Mesenchymal stem cell (in vitro differentiated cells and primary cell): ENCODE results near the gene RNF215.

Experiments
- DNase-seq: peaks from one replicate; pipeline ENCODE4 v3.0.0-alpha.2; 2013
- H2AFZ ChIP-seq: one replicate; pipeline ENCODE4 v1.6.1; 2013; ENCODE audit warnings: low read depth, mild to moderate bottlenecking, control low read depth, inconsistent platforms, low read length, moderate library complexity
- H2AK5ac ChIP-seq: 2 replicates; pipeline ENCODE4 v1.6.1; 2013; ENCODE audit warnings: low read length, moderate library complexity, mild to moderate bottlenecking, inconsistent platforms; ENCODE audit not compliant: severe bottlenecking
- H2BK120ac ChIP-seq: one replicate; pipeline ENCODE4 v1.6.1; 2013; ENCODE audit warnings: low read depth, mild to moderate bottlenecking, inconsistent platforms, low read length, moderate library complexity
- H2BK12ac ChIP-seq, 2 experiments: one replicate each; pipeline ENCODE4 v1.6.1; 2013; ENCODE audit warnings: inconsistent platforms in 2 of 2, low read length in 2 of 2, mild to moderate bottlenecking in 2 of 2, moderate library complexity in 2 of 2, control low read depth in 1 of 2
- H2BK15ac ChIP-seq: one replicate; pipeline ENCODE4 v1.6.1; 2013; ENCODE audit warnings: mild to moderate bottlenecking, low read depth, inconsistent platforms; ENCODE audit not compliant: poor library complexity, severe bottlenecking
- H2BK5ac ChIP-seq: 2 replicates; pipeline ENCODE4 v1.6.1; 2013; ENCODE audit warnings: low read depth, mild to moderate bottlenecking, low read length, control low read depth, inconsistent platforms; ENCODE audit not compliant: poor library complexity, severe bottlenecking
- H3K14ac ChIP-seq, 2 experiments: one replicate each; pipeline ENCODE4 v1.6.1; 2013; ENCODE audit warnings: inconsistent platforms in 2 of 2, low read length in 2 of 2, control low read depth in 1 of 2, mild to moderate bottlenecking in 1 of 2, moderate library complexity in 1 of 2
- H3K18ac ChIP-seq, 2 experiments: one replicate each; pipeline ENCODE4 v1.6.1; 2013; ENCODE audit warnings: inconsistent platforms in 2 of 2, low read length in 2 of 2, control low read depth in 1 of 2, low read depth in 1 of 2, mild to moderate bottlenecking in 1 of 2
- H3K23ac ChIP-seq, 2 experiments: one replicate each; pipeline ENCODE4 v1.6.1; 2013; ENCODE audit warnings: inconsistent platforms in 2 of 2, low read length in 2 of 2, mild to moderate bottlenecking in 2 of 2, moderate library complexity in 2 of 2, control low read depth in 1 of 2
- H3K27ac ChIP-seq: 2 replicates; pipeline ENCODE4 v1.5.1; 2013; ENCODE audit warnings: mild to moderate bottlenecking, moderate library complexity, low read length, control low read depth, inconsistent platforms; ENCODE audit not compliant: poor library complexity, severe bottlenecking
- H3K27me3 ChIP-seq, 2 experiments: 2 replicates each; pipeline versions ENCODE4 v1.6.1 to v1.7.0; 2013; ENCODE audit warnings: low read length in 2 of 2, mild to moderate bottlenecking in 2 of 2, moderate library complexity in 2 of 2, control low read depth in 1 of 2, inconsistent platforms in 1 of 2; ENCODE audit not compliant: control insufficient read depth in 1 of 2, insufficient read depth in 1 of 2
- H3K36me3 ChIP-seq, 2 experiments: 2 replicates each; pipeline versions ENCODE4 v1.6.1 to v1.7.0; 2013; ENCODE audit warnings: low read length in 2 of 2, control low read depth in 1 of 2, inconsistent platforms in 1 of 2, low read depth in 1 of 2, mild to moderate bottlenecking in 1 of 2; ENCODE audit not compliant: insufficient read depth in 2 of 2, control insufficient read depth in 1 of 2
- H3K4ac ChIP-seq, 2 experiments: one replicate each; pipeline ENCODE4 v1.6.1; 2013; ENCODE audit warnings: inconsistent platforms in 2 of 2, low read length in 2 of 2, mild to moderate bottlenecking in 2 of 2, moderate library complexity in 2 of 2, control low read depth in 1 of 2, low read depth in 1 of 2
- H3K4me1 ChIP-seq: 2 replicates; pipeline ENCODE4 v1.6.1; 2013; ENCODE audit warnings: low read depth, low read length, control low read depth; ENCODE audit not compliant: control insufficient read depth, insufficient read depth
- H3K4me2 ChIP-seq: 2 replicates; pipeline ENCODE4 v1.6.1; 2013; ENCODE audit warnings: low read length, mild to moderate bottlenecking, inconsistent platforms; ENCODE audit not compliant: poor library complexity, severe bottlenecking
- H3K4me3 ChIP-seq, 2 experiments: 2 replicates each; pipeline versions ENCODE4 v1.5.1 to v1.7.0; 2013; ENCODE audit warnings: low read length in 2 of 2, mild to moderate bottlenecking in 2 of 2, control low read depth in 1 of 2, low read depth in 1 of 2; ENCODE audit not compliant: insufficient read depth in 1 of 2
- H3K79me1 ChIP-seq: replicated peaks from 2 replicates; pipeline ENCODE4 v1.6.1; 2013; ENCODE audit warnings: mild to moderate bottlenecking, control low read depth, low read length, inconsistent platforms; ENCODE audit not compliant: poor library complexity, severe bottlenecking
- H3K9ac ChIP-seq: 2 replicates; pipeline ENCODE4 v1.7.0; 2013; ENCODE audit warnings: mild to moderate bottlenecking, low read length, moderate library complexity
- H3K9me3 ChIP-seq: 2 replicates; pipeline ENCODE4 v1.7.0; 2013; ENCODE audit warnings: mild to moderate bottlenecking, low read length; ENCODE audit not compliant: control insufficient read depth
- H4K8ac ChIP-seq: one replicate; pipeline ENCODE4 v1.6.1; 2013; ENCODE audit warnings: inconsistent platforms, mild to moderate bottlenecking, low read length, moderate library complexity
- H4K91ac ChIP-seq: one replicate; pipeline ENCODE4 v1.6.1; 2013; ENCODE audit warnings: mild to moderate bottlenecking, low read length, inconsistent platforms
- WGBS: methylation state at CpG from one replicate; pipeline ENCODE4 v1.1.7; 2013; ENCODE audit warnings: mixed read lengths; 5-methylcytosine and 5-hydroxymethylcytosine counted together

The RNF215 gene

GRCh38 chr22:30433773-30434172, 46.6 kb upstream of the RNF215 start:
- Histone ChIP-seq H3K4ac (no peak overlapping the region), H3K4me2 (no peak overlapping the region)
- 89% methylated on average over 1 of the region's 1 CpG for WGBS

GRCh38 chr22:30433227-30433626, 46.0 kb upstream of the RNF215 start:
- Histone ChIP-seq H2BK5ac (no peak overlapping the region), H3K36me3 (peaks cover 0 to 15% of the 10 kb centered on the region in 2 experiments), H3K4me2 (no peak overlapping the region), H2AK5ac (no peak overlapping the region), H3K9me3 (no peaks in the 10 kb centered on the region), H3K4me1 (peaks cover 6% of the 10 kb centered on the region), H3K4me3 (no peak overlapping the region), H4K91ac (no peak overlapping the region), H3K4ac (no peak overlapping the region), H2BK120ac (no peak overlapping the region), H4K8ac (no peak overlapping the region), H3K27ac (no peak overlapping the region), H3K14ac (no peak overlapping the region), H2AFZ (no peak overlapping the region), H3K79me1 (no peaks in the 10 kb centered on the region), H2BK15ac (no peak overlapping the region), H3K9ac (no peak overlapping the region), H3K23ac (no peak overlapping the region), H3K27me3 (no peaks in the 10 kb centered on the region), H3K18ac (no peak overlapping the region), H2BK12ac (no peak overlapping the region)
- DNase-seq = no peak
- WGBS = 91% methylated on average over 3 of the region's 3 CpGs

More at GRCh38 chr22:30433773-30434172, 46.6 kb upstream of the RNF215 start:
- H3K27me3 ChIP-seq = no peaks in the 10 kb centered on the region
- H3K18ac ChIP-seq = no peak overlapping the region
- H2BK12ac ChIP-seq = no peak overlapping the region
- H3K4me3 ChIP-seq = no peak overlapping the region
- H3K9ac ChIP-seq = no peak overlapping the region
- H3K36me3 ChIP-seq = peaks cover 0 to 9% of the 10 kb centered on the region in 2 experiments
- H3K79me1 ChIP-seq = no peaks in the 10 kb centered on the region
- no peak overlapping the region for H3K14ac ChIP-seq
- H3K23ac ChIP-seq = no peak overlapping the region
- no peak overlapping the region for H2BK15ac ChIP-seq
- no peak overlapping the region for H2AFZ ChIP-seq
- no peak overlapping the region for H4K91ac ChIP-seq
- peaks cover 6% of the 10 kb centered on the region for H3K4me1 ChIP-seq
- no peak for DNase-seq
- H3K9me3 ChIP-seq = no peaks in the 10 kb centered on the region
- no peak overlapping the region for H3K27ac ChIP-seq
- no peak overlapping the region for H4K8ac ChIP-seq
- no peak overlapping the region for H2BK120ac ChIP-seq
- no peak overlapping the region for H2AK5ac ChIP-seq
- H2BK5ac ChIP-seq = no peak overlapping the region

GRCh38 chr22:30432520-30432919, 45.3 kb upstream of the RNF215 start:
- 45% methylated on average over 1 of the region's 2 CpGs for WGBS
- peaks cover 6% of the 10 kb centered on the region for H3K4me1 ChIP-seq
- no peak overlapping the region for H3K14ac ChIP-seq
- H3K36me3 ChIP-seq = peaks cover 0 to 18% of the 10 kb centered on the region in 2 experiments
- H3K9ac ChIP-seq = no peak overlapping the region
- DNase-seq = no peak
- no peak overlapping the region for H3K23ac ChIP-seq
- no peak overlapping the region for H2BK12ac ChIP-seq
- no peak overlapping the region for H3K4me2 ChIP-seq
- H3K27ac ChIP-seq = no peak overlapping the region
- no peak overlapping the region for H2AFZ ChIP-seq
- no peaks in the 10 kb centered on the region for H3K79me1 ChIP-seq
- H4K91ac ChIP-seq = no peak overlapping the region
- no peak overlapping the region for H3K18ac ChIP-seq
- H4K8ac ChIP-seq = no peak overlapping the region
- no peak overlapping the region for H2BK15ac ChIP-seq
- no peaks in the 10 kb centered on the region for H3K9me3 ChIP-seq
- no peak overlapping the region for H2BK5ac ChIP-seq
- H2AK5ac ChIP-seq = no peak overlapping the region
- no peak overlapping the region for H3K4me3 ChIP-seq
- H2BK120ac ChIP-seq = no peak overlapping the region
- no peaks in the 10 kb centered on the region for H3K27me3 ChIP-seq
- H3K4ac ChIP-seq = no peak overlapping the region

- Histone ChIP-seq H3K9me3 (no peaks in the 10 kb centered on the region), H3K4me3 (no peak overlapping the region), H3K9ac (no peak overlapping the region), H4K91ac (no peak overlapping the region), H3K23ac (no peak overlapping the region), H2AK5ac (no peak overlapping the region), H2AFZ (no peak overlapping the region), H2BK5ac (no peak overlapping the region), H3K4ac (no peak overlapping the region), H3K36me3 (peaks cover 0 to 21% of the 10 kb centered on the region in 2 experiments), H2BK15ac (no peak overlapping the region), H2BK120ac (no peak overlapping the region), H3K27me3 (no peaks in the 10 kb centered on the region), H3K79me1 (no peaks in the 10 kb centered on the region), H3K4me2 (no peak overlapping the region), H3K4me1 (peaks cover 7% of the 10 kb centered on the region), H2BK12ac (no peak overlapping the region), H3K27ac (no peak overlapping the region), H3K14ac (no peak overlapping the region), H3K18ac (no peak overlapping the region), H4K8ac (no peak overlapping the region)
- DNase-seq = no peak
- 84% methylated on average over 4 of the region's 4 CpGs for WGBS
Observed at GRCh38 chr22:30432096-30432495, 44.9 kb upstream of the RNF215 start.
